ENCODE results near the gene PABPN1.
"Not testable (repeated sequence)": the region's sequence is repeated elsewhere in the genome, so short reads cannot be mapped to it uniquely, and the experiment has no call there.

PABPN1 gene

DNA sequence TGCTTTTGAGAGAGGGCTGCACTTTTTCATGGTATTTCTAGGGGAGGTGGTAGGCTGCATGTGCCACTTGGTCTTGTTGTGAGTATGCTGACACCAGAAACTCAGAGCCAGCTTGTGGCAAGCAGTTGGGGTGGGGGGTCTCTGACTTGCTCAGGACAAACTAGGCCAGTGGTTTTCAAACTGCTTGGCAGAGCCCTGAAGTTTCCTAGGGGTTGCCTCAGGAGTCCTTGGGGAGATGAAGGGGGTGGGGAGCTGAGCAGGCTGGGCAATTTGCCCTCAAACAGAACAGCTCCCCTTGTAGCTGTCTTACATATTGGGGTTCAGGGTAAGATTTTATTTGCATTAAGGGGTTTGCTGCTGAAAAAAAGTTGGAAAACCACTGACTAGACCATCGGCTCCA lies 10.7 kb upstream of the PABPN1 start:
- ATAC-seq: no peak
- no peak for DNase-seq
- peaks cover 19% of the 10 kb centered on the region for H3K27me3 Mint-ChIP-seq
- no peak overlapping the region for H3K27ac Mint-ChIP-seq
- no peak overlapping the region for H3K4me3 Mint-ChIP-seq
- H3K4me1 Mint-ChIP-seq: peaks cover 9% of the 10 kb centered on the region
- H3K36me3 Mint-ChIP-seq (ENCODE audit: low read depth): no peaks in the 10 kb centered on the region
- H3K9me3 Mint-ChIP-seq: no peaks in the 10 kb centered on the region

- H3K4me3 Mint-ChIP-seq: no peak overlapping the region
- DNase-seq (no peak), ATAC-seq (no peak)
- no peak overlapping the region for H3K27ac Mint-ChIP-seq
- H3K36me3 Mint-ChIP-seq (ENCODE audit: low read depth): no peaks in the 10 kb centered on the region
- H3K4me1 Mint-ChIP-seq: peaks cover 15% of the 10 kb centered on the region
- no peaks in the 10 kb centered on the region for H3K9me3 Mint-ChIP-seq
- peaks cover 2% of the 10 kb centered on the region for H3K27me3 Mint-ChIP-seq
Observed at GRCh38 chr14:23316300-23316699, 5.0 kb upstream of the PABPN1 start.

GRCh38 chr14:23319746-23320583 lies 1.3 kb upstream of the PABPN1 start:
- Mint-ChIP-seq H3K4me1 (peaks cover 36% of the 10 kb centered on the region), H3K9me3 (no peaks in the 10 kb centered on the region), H3K27ac (peak overlapping the region; percentile 95), H3K4me3 (peak overlapping the region; percentile 94), H3K27me3 (peaks cover 2% of the 10 kb centered on the region), H3K36me3 (ENCODE audit: low read depth) (peaks cover 28% of the 10 kb centered on the region)
- no peak for ATAC-seq
- DNase-seq: no peak

DNA sequence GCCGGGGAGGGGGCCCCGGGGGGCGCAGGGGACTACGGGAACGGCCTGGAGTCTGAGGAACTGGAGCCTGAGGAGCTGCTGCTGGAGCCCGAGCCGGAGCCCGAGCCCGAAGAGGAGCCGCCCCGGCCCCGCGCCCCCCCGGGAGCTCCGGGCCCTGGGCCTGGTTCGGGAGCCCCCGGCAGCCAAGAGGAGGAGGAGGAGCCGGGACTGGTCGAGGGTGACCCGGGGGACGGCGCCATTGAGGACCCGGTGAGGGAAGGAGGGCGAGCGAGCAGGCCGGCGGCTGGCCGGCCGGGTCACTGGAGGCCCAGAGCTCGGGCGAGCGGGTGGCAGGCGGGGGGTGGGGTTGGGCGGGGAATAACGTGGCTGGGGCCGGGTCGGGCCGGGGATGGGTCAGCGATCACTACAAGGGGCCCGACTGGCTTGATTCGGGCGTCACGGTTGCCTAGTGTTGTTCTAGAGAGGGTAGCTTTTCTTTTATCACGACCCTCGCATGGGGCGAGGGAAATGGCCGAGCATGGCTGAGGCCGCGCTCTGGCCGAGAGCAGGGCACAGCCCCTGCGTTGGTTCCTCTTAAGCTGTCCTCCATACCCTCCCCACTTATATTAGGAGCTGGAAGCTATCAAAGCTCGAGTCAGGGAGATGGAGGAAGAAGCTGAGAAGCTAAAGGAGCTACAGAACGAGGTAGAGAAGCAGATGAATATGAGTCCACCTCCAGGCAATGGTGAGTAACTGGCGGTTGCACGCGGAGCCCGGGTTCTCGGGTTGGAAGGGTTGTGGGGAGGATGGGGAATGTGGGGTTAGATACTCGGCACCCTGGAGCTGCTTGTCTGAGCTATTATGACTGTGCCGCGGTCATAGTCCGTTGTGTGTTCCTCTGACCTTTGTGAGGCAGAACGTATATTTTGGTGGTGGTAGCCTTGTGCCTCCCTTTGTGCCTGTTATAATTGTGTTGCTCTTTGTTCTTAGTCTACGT lies 603 bp downstream of the PABPN1 start:
- H3K4me1 Mint-ChIP-seq: peaks cover 36% of the 10 kb centered on the region
- ATAC-seq: peak; percentile 26
- H3K27me3 Mint-ChIP-seq: peaks cover 2% of the 10 kb centered on the region
- H3K9me3 Mint-ChIP-seq: no peaks in the 10 kb centered on the region
- H3K4me3 Mint-ChIP-seq: peak overlapping the region; percentile 94
- H3K36me3 Mint-ChIP-seq (ENCODE audit: low read depth): peaks cover 38% of the 10 kb centered on the region
- DNase-seq: peak; percentile 72
- H3K27ac Mint-ChIP-seq: peak overlapping the region; percentile 95

- Mint-ChIP-seq H3K36me3 (ENCODE audit: low read depth) (peaks cover 38% of the 10 kb centered on the region), H3K4me3 (peak overlapping the region; percentile 94), H3K9me3 (no peaks in the 10 kb centered on the region), H3K27ac (peak overlapping the region; percentile 95), H3K27me3 (peaks cover 2% of the 10 kb centered on the region), H3K4me1 (peaks cover 36% of the 10 kb centered on the region)
- no peak for DNase-seq
- ATAC-seq: no peak
Observed at GRCh38 chr14:23322568-23323517, 1.6 kb downstream of the PABPN1 start.

DNA sequence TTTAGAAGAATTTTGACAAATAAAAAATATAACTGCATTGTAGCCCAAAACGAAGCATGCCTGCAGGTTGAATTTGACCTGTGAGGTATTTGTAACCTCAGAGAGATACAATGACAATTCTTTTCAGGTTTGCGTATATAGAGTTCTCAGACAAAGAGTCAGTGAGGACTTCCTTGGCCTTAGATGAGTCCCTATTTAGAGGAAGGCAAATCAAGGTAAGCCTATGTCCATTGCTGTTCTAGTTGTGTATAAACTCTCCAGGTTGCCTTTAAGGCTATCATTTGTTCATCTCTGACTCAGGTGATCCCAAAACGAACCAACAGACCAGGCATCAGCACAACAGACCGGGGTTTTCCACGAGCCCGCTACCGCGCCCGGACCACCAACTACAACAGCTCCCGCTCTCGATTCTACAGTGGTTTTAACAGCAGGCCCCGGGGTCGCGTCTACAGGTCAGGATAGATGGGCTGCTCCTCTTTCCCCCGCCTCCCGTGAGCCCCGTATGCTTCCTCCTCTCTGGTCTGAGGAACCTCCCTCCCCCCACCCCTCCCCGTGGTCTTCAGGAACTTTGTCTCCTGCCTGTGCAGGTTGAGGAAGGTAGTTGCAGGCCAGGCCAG lies 2.7 kb downstream of the PABPN1 start:
- peaks cover 2% of the 10 kb centered on the region for H3K27me3 Mint-ChIP-seq
- H3K36me3 Mint-ChIP-seq (ENCODE audit: low read depth): peaks cover 38% of the 10 kb centered on the region
- no peak for DNase-seq
- H3K4me3 Mint-ChIP-seq: peak overlapping the region; percentile 94
- H3K4me1 Mint-ChIP-seq: peaks cover 38% of the 10 kb centered on the region
- H3K27ac Mint-ChIP-seq: no peak overlapping the region
- ATAC-seq: no peak
- no peaks in the 10 kb centered on the region for H3K9me3 Mint-ChIP-seq

- DNase-seq (no peak), ATAC-seq (no peak)
- peaks cover 37% of the 10 kb centered on the region for H3K4me1 Mint-ChIP-seq
- no peaks in the 10 kb centered on the region for H3K9me3 Mint-ChIP-seq
- peaks cover 2% of the 10 kb centered on the region for H3K27me3 Mint-ChIP-seq
- H3K27ac Mint-ChIP-seq: no peak overlapping the region
- no peak overlapping the region for H3K4me3 Mint-ChIP-seq
- H3K36me3 Mint-ChIP-seq (ENCODE audit: low read depth): peaks cover 38% of the 10 kb centered on the region
Observed at GRCh38 chr14:23324455-23324846, 3.2 kb downstream of the PABPN1 start.

DNA sequence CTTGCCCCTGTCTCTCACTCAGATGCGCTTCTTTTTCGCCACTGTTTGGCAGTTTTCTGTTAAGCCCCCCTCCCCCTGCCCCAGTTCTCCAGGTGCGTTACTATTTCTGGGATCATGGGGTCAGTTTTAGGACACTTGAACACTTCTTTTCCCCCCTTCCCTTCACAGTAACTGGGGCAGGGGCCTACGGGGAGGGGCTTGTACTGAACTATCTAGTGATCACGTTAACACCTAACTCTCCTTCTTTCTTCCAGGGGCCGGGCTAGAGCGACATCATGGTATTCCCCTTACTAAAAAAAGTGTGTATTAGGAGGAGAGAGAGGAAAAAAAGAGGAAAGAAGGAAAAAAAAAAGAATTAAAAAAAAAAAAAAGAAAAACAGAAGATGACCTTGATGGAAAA lies 3.7 kb downstream of the PABPN1 start:
- Mint-ChIP-seq H3K36me3 (ENCODE audit: low read depth) (peaks cover 38% of the 10 kb centered on the region), H3K27ac (no peak overlapping the region), H3K27me3 (peaks cover 2% of the 10 kb centered on the region), H3K9me3 (no peaks in the 10 kb centered on the region), H3K4me1 (peaks cover 32% of the 10 kb centered on the region), H3K4me3 (no peak overlapping the region)
- DNase-seq: no peak
- no peak for ATAC-seq

- H3K9me3 Mint-ChIP-seq, H3K27me3 Mint-ChIP-seq, H3K4me3 Mint-ChIP-seq, ATAC-seq, DNase-seq: not testable (repeated sequence)
- Mint-ChIP-seq H3K36me3 (ENCODE audit: low read depth) (peaks cover 38% of the 10 kb centered on the region), H3K27ac (peak overlapping the region; percentile 7), H3K4me1 (peaks cover 24% of the 10 kb centered on the region)
Observed at GRCh38 chr14:23325746-23326145, 4.5 kb downstream of the PABPN1 start.

- H3K36me3 Mint-ChIP-seq (ENCODE audit: low read depth): peaks cover 38% of the 10 kb centered on the region
- H3K4me1 Mint-ChIP-seq: peaks cover 22% of the 10 kb centered on the region
- no peak overlapping the region for H3K4me3 Mint-ChIP-seq
- no peak for DNase-seq
- no peaks in the 10 kb centered on the region for H3K9me3 Mint-ChIP-seq
- no peak for ATAC-seq
- H3K27me3 Mint-ChIP-seq: no peaks in the 10 kb centered on the region
- H3K27ac Mint-ChIP-seq: no peak overlapping the region
Observed at GRCh38 chr14:23326491-23327332, 5.5 kb downstream of the PABPN1 start.

- ATAC-seq (peak; percentile 82), DNase-seq (peak; percentile 67)
- Mint-ChIP-seq H3K4me3 (no peak overlapping the region), H3K27ac (no peak overlapping the region), H3K36me3 (ENCODE audit: low read depth) (peaks cover 26% of the 10 kb centered on the region), H3K27me3 (no peaks in the 10 kb centered on the region), H3K9me3 (no peaks in the 10 kb centered on the region), H3K4me1 (peaks cover 10% of the 10 kb centered on the region)
Observed at GRCh38 chr14:23327947-23328744, 6.9 kb downstream of the PABPN1 start.

DNA sequence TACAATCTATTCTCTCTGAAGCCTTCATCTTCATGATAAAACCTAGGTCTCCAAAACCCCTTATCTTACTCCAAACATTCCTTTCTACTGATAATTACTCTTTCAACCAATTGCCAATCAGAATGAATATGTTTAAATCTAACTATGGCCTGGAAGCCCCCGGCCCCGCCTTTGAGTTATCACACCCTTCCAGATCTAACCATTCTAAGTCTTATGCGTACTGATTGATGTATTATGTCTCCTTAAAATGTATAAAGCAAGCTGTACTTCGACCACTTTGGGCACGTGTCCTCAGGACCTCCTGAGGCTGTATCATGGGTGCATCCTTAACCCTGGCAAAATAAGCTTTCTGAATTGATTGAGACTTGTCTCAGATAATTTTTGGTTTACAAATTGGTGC lies 14.4 kb downstream of the PABPN1 start:
- Mint-ChIP-seq H3K36me3 (ENCODE audit: low read depth) (peaks cover 4% of the 10 kb centered on the region), H3K4me1 (no peaks in the 10 kb centered on the region), H3K27me3 (peaks cover 11% of the 10 kb centered on the region), H3K4me3 (no peak overlapping the region), H3K27ac (peak overlapping the region; percentile 26), H3K9me3 (no peaks in the 10 kb centered on the region)
- no peak for DNase-seq
- no peak for ATAC-seq

Measured in activated naive CD8-positive, alpha-beta T cell treated with anti-CD3 and anti-CD28 coated beads, Interleukin-2, amount 50 U/mL, for 24 hours (primary cell).